K562 (cell line): ENCODE results near the gene IRS1. TPM values are rescaled to one million over a fixed set of nuclear protein-coding genes. Genes with fewer than 3 reads are reported as not detected.
A peak's percentile ranks its signal among the peaks of the same experiment; 100 is the strongest.

Experiments used
- CHD4 ChIP-seq: fragments of 200-600 bp; sonication (generic); IDR thresholded peaks from 3 replicates; pipeline ENCODE4 v1.6.1; 2012; ENCODE audit warnings: low read depth, mild to moderate bottlenecking, mixed read lengths, low read length, inconsistent platforms; ENCODE audit not compliant: insufficient read depth, insufficient replicate concordance, poor library complexity, severe bottlenecking
- CXXC5 ChIP-seq: fragments of 250-450 bp; sonication (Bioruptor Pico); IDR thresholded peaks from 2 replicates; pipeline ENCODE4 v1.8.0; 2022; ENCODE audit warnings: inconsistent platforms, mild to moderate bottlenecking, moderate library complexity
- DDX20 ChIP-seq: fragments of 450-650 bp; IDR thresholded peaks from 2 replicates; pipeline ENCODE4 v1.6.1; 2016; ENCODE audit warnings: missing genetic modification characterization, low read depth, mild to moderate bottlenecking, missing compliant biosample characterization, moderate library complexity
- HOXB6 ChIP-seq: fragments of 250-450 bp; sonication (Bioruptor Pico); IDR thresholded peaks from 2 replicates; pipeline ENCODE4 v1.5.1; 2022; ENCODE audit warnings: mild to moderate bottlenecking, borderline replicate concordance
- IRF2 ChIP-seq: sonication (generic); formaldehyde crosslinking; IDR thresholded peaks from 2 replicates; pipeline ENCODE4 v1.8.1; 2022; ENCODE audit warnings: mild to moderate bottlenecking, missing genetic modification reagents
- MCM3 ChIP-seq: fragments of 450-650 bp; IDR thresholded peaks from 2 replicates; pipeline ENCODE4 v1.6.1; 2016
- MITF ChIP-seq: IDR thresholded peaks from 2 replicates; pipeline ENCODE4 v1.6.1; 2014; ENCODE audit warnings: antibody characterized with exemption
- NFXL1 ChIP-seq: fragments of 450-650 bp; formaldehyde crosslinking; IDR thresholded peaks from 2 replicates; pipeline ENCODE4 v1.4.0; 2021; ENCODE audit warnings: mild to moderate bottlenecking
- NUFIP1 ChIP-seq: fragments of 450-650 bp; IDR thresholded peaks from 2 replicates; pipeline ENCODE4 v1.6.1; 2018; ENCODE audit not compliant: partially characterized antibody
- POLR2H ChIP-seq: IDR thresholded peaks from 2 replicates; pipeline ENCODE4 v1.6.1; 2016; ENCODE audit warnings: missing genetic modification characterization, low read depth, mild to moderate bottlenecking, control low read depth, missing compliant biosample characterization, moderate library complexity
- RBM17 ChIP-seq: fragments of 200-400 bp; formaldehyde crosslinking; IDR thresholded peaks from 2 replicates; pipeline ENCODE4 v1.6.1; 2017; ENCODE audit warnings: low read depth, mild to moderate bottlenecking, low read length, borderline replicate concordance
- SREBF2 ChIP-seq: sonication (generic); formaldehyde crosslinking; IDR thresholded peaks from 2 replicates; pipeline ENCODE4 v1.4.0; 2020; ENCODE audit warnings: mild to moderate bottlenecking, missing genetic modification reagents
- SRSF9 ChIP-seq: fragments of 200-400 bp; formaldehyde crosslinking; IDR thresholded peaks from 2 replicates; pipeline ENCODE4 v1.6.1; 2017; ENCODE audit warnings: low read depth, low read length, borderline replicate concordance
- TAF1 ChIP-seq: IDR thresholded peaks from 2 replicates; pipeline ENCODE4 v1.6.1; 2011; ENCODE audit warnings: mild to moderate bottlenecking, low read length, moderate library complexity; ENCODE audit not compliant: insufficient read depth, control insufficient read depth, severe bottlenecking; ENCODE audit errors: extremely low read depth
- TCF7L2 ChIP-seq: fragments of 150-350 bp; IDR thresholded peaks from 2 replicates; pipeline ENCODE4 v1.6.1; 2016; ENCODE audit warnings: low read depth, mild to moderate bottlenecking, low read length, moderate library complexity
- TEAD2 ChIP-seq: fragments of 450-650 bp; IDR thresholded peaks from 2 replicates; pipeline ENCODE4 v1.6.1; 2016; ENCODE audit warnings: missing genetic modification characterization, control low read depth, missing compliant biosample characterization
- THAP12 ChIP-seq: fragments of 250-450 bp; sonication (Bioruptor Pico); IDR thresholded peaks from 2 replicates; pipeline ENCODE4 v1.9.0; 2021; ENCODE audit warnings: mild to moderate bottlenecking, inconsistent platforms
- THRAP3 ChIP-seq: fragments of 450-650 bp; IDR thresholded peaks from 2 replicates; pipeline ENCODE4 v1.6.1; 2016; ENCODE audit warnings: mild to moderate bottlenecking, inconsistent platforms, borderline replicate concordance
- XRCC4 ChIP-seq: IDR thresholded peaks from one replicate; pipeline ENCODE4 v1.6.1; 2011; ENCODE audit not compliant: insufficient read depth, insufficient read length; ENCODE audit errors: extremely low read depth
- ZBTB5 ChIP-seq: fragments of 450-650 bp; IDR thresholded peaks from 2 replicates; pipeline ENCODE4 v1.6.1; 2017; ENCODE audit warnings: antibody characterized with exemption
- ZBTB8A ChIP-seq: fragments of 450-650 bp; IDR thresholded peaks from 2 replicates; pipeline ENCODE4 v1.6.1; 2018; ENCODE audit warnings: mild to moderate bottlenecking, moderate library complexity; ENCODE audit not compliant: partially characterized antibody
- ZC3H8 ChIP-seq: fragments of 450-650 bp; IDR thresholded peaks from 2 replicates; pipeline ENCODE4 v1.6.1; 2017
- ZNF174 ChIP-seq: fragments of 250-450 bp; sonication (Bioruptor Pico); IDR thresholded peaks from 2 replicates; pipeline ENCODE4 v1.4.0; 2020; ENCODE audit warnings: mild to moderate bottlenecking
- ZNF280B ChIP-seq: fragments of 250-450 bp; sonication (Bioruptor Pico); IDR thresholded peaks from 2 replicates; pipeline ENCODE4 v1.5.1; 2021; ENCODE audit warnings: mild to moderate bottlenecking
- polyA plus RNA-seq, 8 experiments: library from polyadenylated mRNA; depleted of rRNA in 4 of 8; stranded (reverse) in 5 of 8; unstranded in 3 of 8; fragments of >200 nt; fragmentation: Nextera tagmentation in 2 of 8; fragmentation: Illumina TruSeq in 1 of 8; extraction: Ambion mirVana in 2 of 8; extraction: Trizol in 1 of 8; gene quantifications; 2 replicates each; pipeline versions ENCODE4 v1.2.1 to v1.2.3, GENCODE V29; 2011 to 2014; ENCODE audit warnings: inconsistent platforms in 1 of 8, missing spikeins in 1 of 8
- total RNA-seq, 7 experiments: library from RNA; depleted of rRNA in 6 of 7; stranded (reverse); fragments of >200 nt in 6 of 7; fragmentation: Illumina TruSeq in 2 of 7; extraction: Trizol in 2 of 7; gene quantifications; 2 replicates each; pipeline versions ENCODE4 v1.2.1 to v1.2.3, GENCODE V29; 2011 to 2021; ENCODE audit warnings: low replicate concordance in 1 of 7

IRS1 gene
- total and polyA plus RNA-seq, 9 of the 15 experiments (the other 6 are each of a cell fraction or from before 2014, with no cell fraction given), result under 0.01 to 0.31 (median 0.08) TPM; not detected in 1

GRCh38 chr2:226835420-226835795, 35.8 kb upstream of the IRS1 start (continued):
- TF ChIP-seq CXXC5 (CRISPR knock-in tag) (no peak), SREBF2 (CRISPR knock-in tag) (no peak), CHD4 (no peak), ZC3H8 (no peak), TEAD2 (tag) (no peak), SRSF9 (no peak), TCF7L2 (no peak), POLR2H (tag) (no peak), MCM3 (no peak), XRCC4 (no peak), DDX20 (no peak), ZNF280B (CRISPR knock-in tag) (no peak), IRF2 (no peak), MITF (no peak), TAF1 (peak; percentile 78), HOXB6 (CRISPR knock-in tag) (no peak), ZBTB8A (no peak), NUFIP1 (no peak), ZNF174 (CRISPR knock-in tag) (no peak), THAP12 (CRISPR knock-in tag) (no peak), THRAP3 (no peak), RBM17 (no peak), NFXL1 (CRISPR knock-in tag) (no peak), ZBTB5 (no peak)
